SK-N-MC (cell line): ENCODE results near the gene TET1.

Source experiments
- EZH2 ChIP-seq: fragments of 200-600 bp; sonication (generic); IDR thresholded peaks from one replicate; pipeline ENCODE4 v1.6.1; 2017; ENCODE audit warnings: antibody characterized with exemption
- POLR2AphosphoS5 ChIP-seq: IDR thresholded peaks from 2 replicates; pipeline ENCODE4 v1.6.1; 2012; ENCODE audit warnings: mild to moderate bottlenecking, low read depth, low read length, borderline replicate concordance

DNA sequence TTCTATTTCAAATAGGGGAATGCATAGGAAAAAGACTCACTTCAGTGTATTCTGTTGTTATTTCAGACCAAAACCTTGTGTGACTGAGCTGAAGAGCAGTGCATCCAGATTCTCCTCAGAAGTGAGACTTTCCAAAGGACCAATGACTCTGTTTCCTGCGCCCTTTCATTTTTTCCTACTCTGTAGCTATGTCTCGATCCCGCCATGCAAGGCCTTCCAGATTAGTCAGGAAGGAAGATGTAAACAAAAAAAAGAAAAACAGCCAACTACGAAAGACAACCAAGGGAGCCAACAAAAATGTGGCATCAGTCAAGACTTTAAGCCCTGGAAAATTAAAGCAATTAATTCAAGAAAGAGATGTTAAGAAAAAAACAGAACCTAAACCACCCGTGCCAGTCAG is 12.0 kb downstream of the TET1 start:
- no peak for TF ChIP-seq EZH2
- TF ChIP-seq POLR2AphosphoS5, result no peak
